A673 (cell line): Measurements from ENCODE around the gene IL22RA1.

Experiments
- CTCF ChIP-seq: fragments of 300-800, 200-600 bp; sonication (generic); conservative IDR thresholded peaks from 2 replicates; pipeline ENCODE4 v1.5.1; 2017; ENCODE audit warnings: low read depth, mild to moderate bottlenecking, antibody characterized with exemption, low read length, moderate library complexity, mixed read lengths
- EZH2 ChIP-seq: fragments of 200-600 bp; sonication (generic); IDR thresholded peaks from 2 replicates; pipeline ENCODE4 v1.6.1; 2017; ENCODE audit warnings: borderline replicate concordance, low read depth, mild to moderate bottlenecking, mixed read lengths, antibody characterized with exemption, low read length; ENCODE audit not compliant: poor library complexity, severe bottlenecking

GRCh38 chr1:24104854-24105253, 38.1 kb downstream of the IL22RA1 start:
- TF ChIP-seq CTCF, result no peak
- no peak for TF ChIP-seq EZH2
